Thoracic aorta (tissue), 2 donors: Measurements from ENCODE around the gene CLNK. TPM values are rescaled to one million over a fixed set of nuclear protein-coding genes. Genes with fewer than 3 reads are reported as not detected.

Source experiments
- ATAC-seq: fragments of 150-250 bp; one replicate; pipeline ENCODE4 v1.8.0; 2017; ENCODE audit warnings: low read depth; ENCODE audit not compliant: insufficient number of reproducible peaks, low FRiP score
- DNase-seq: peaks from one replicate; pipeline ENCODE4 v3.0.0-alpha.2; 2020; ENCODE audit warnings: low spot score
- H3K27ac ChIP-seq, 2 donors: fragments of 200-600 bp; sonication (generic); 1 replicate in 1 of 2; 2 replicates in 1 of 2; pipeline ENCODE4 v1.5.1; 2016; ENCODE audit warnings: mild to moderate bottlenecking in 2 of 2, moderate library complexity in 2 of 2
- H3K27me3 ChIP-seq: fragments of 200-600 bp; sonication (generic); replicated peaks from 2 replicates; pipeline ENCODE4 v1.6.0; 2016; ENCODE audit warnings: mild to moderate bottlenecking; ENCODE audit not compliant: insufficient read depth
- H3K36me3 ChIP-seq: fragments of 200-600 bp; sonication (generic); one replicate; pipeline ENCODE4 v1.5.1; 2016
- H3K4me1 ChIP-seq, 2 donors: fragments of 200-600 bp; sonication (generic); 1 replicate in 1 of 2; 2 replicates in 1 of 2; pipeline versions ENCODE4 v1.5.1 to v1.6.0; 2016; ENCODE audit warnings: low read depth in 2 of 2, mild to moderate bottlenecking in 1 of 2; ENCODE audit not compliant: control insufficient read depth in 1 of 2
- H3K4me3 ChIP-seq: fragments of 200-600 bp; sonication (generic); 2 replicates; pipeline ENCODE4 v1.5.1; 2016; ENCODE audit warnings: mild to moderate bottlenecking
- H3K9me3 ChIP-seq: fragments of 200-600 bp; sonication (generic); 2 replicates; pipeline ENCODE4 v1.5.1; 2016
- CTCF ChIP-seq: fragments of 200-600 bp; sonication (generic); IDR thresholded peaks from one replicate; pipeline ENCODE4 v1.5.1; 2019; ENCODE audit warnings: antibody characterized with exemption
- total RNA-seq, 2 donors: library from RNA; depleted of rRNA; stranded (reverse); fragments of >200 nt; gene quantifications; one replicate each; pipeline versions ENCODE4 v1.1.0 to v1.2.3, GENCODE V29; 2016

CLNK gene
- total RNA-seq, 2 donors from 2014 or later = not detected

- no peak for TF ChIP-seq CTCF
- DNase-seq (no peak), ATAC-seq (no peak)
- peaks cover 4 to 13% of the 10 kb centered on the region in 2 donors for H3K4me1 ChIP-seq
- no peak overlapping the region for H3K4me3 ChIP-seq
- no peak overlapping the region for H3K27ac ChIP-seq
- H3K36me3 ChIP-seq = no peaks in the 10 kb centered on the region
- no peaks in the 10 kb centered on the region for H3K27me3 ChIP-seq
- no peaks in the 10 kb centered on the region for H3K9me3 ChIP-seq
These were observed 16.8 kb downstream of the CLNK start for GRCh38 chr4:10667701-10668326.

- Histone ChIP-seq H3K27ac (no peak overlapping the region), H3K27me3 (no peaks in the 10 kb centered on the region), H3K4me3 (no peak overlapping the region), H3K4me1 (peaks cover 4 to 13% of the 10 kb centered on the region in 2 donors), H3K36me3 (no peaks in the 10 kb centered on the region), H3K9me3 (no peaks in the 10 kb centered on the region)
- no peak for DNase-seq
- TF ChIP-seq CTCF = no peak
- no peak for ATAC-seq
These were observed 18.0 kb downstream of the CLNK start for GRCh38 chr4:10666616-10667015.

- peak; percentile 60 for DNase-seq
- no peaks in the 10 kb centered on the region for H3K27me3 ChIP-seq
- no peak for TF ChIP-seq CTCF
- H3K4me3 ChIP-seq = no peak overlapping the region
- H3K4me1 ChIP-seq = peaks cover 4 to 13% of the 10 kb centered on the region in 2 donors
- H3K27ac ChIP-seq = no peak overlapping the region
- ATAC-seq = peak; percentile 99
- H3K36me3 ChIP-seq = no peaks in the 10 kb centered on the region
- H3K9me3 ChIP-seq = no peaks in the 10 kb centered on the region
These were observed 20.2 kb downstream of the CLNK start for GRCh38 chr4:10664408-10664807.

GRCh38 chr4:10662937-10663336 lies 21.6 kb downstream of the CLNK start:
- Histone ChIP-seq H3K27ac (no peak overlapping the region), H3K4me3 (no peak overlapping the region), H3K27me3 (no peaks in the 10 kb centered on the region), H3K36me3 (no peaks in the 10 kb centered on the region), H3K4me1 (peaks cover 4 to 13% of the 10 kb centered on the region in 2 donors), H3K9me3 (no peaks in the 10 kb centered on the region)
- no peak for TF ChIP-seq CTCF
- DNase-seq (no peak), ATAC-seq (no peak)

- no peak for ATAC-seq
- no peak overlapping the region for H3K4me3 ChIP-seq
These were observed 23.5 kb downstream of the CLNK start for GRCh38 chr4:10661047-10661446.

More at GRCh38 chr4:10661047-10661446, 23.5 kb downstream of the CLNK start:
- H3K4me1 ChIP-seq = peaks cover 4 to 13% of the 10 kb centered on the region in 2 donors
- no peaks in the 10 kb centered on the region for H3K27me3 ChIP-seq
- no peak for DNase-seq
- no peak for TF ChIP-seq CTCF
- no peak overlapping the region for H3K27ac ChIP-seq
- no peaks in the 10 kb centered on the region for H3K9me3 ChIP-seq
- H3K36me3 ChIP-seq = no peaks in the 10 kb centered on the region
